Measurements from ENCODE around the gene DCDC2B. TPM values are rescaled to one million over a fixed set of nuclear protein-coding genes. Genes with fewer than 3 reads are reported as not detected.
A peak's percentile ranks its signal among the peaks of the same experiment; 100 is the strongest.

Gene DCDC2B
- total RNA-seq, 2 donors from 2014 or later: not detected

GRCh38 chr1:32204943-32205361, 3.9 kb upstream of the DCDC2B start:
- peak overlapping the region; percentile 91 for H3K4me3 ChIP-seq (ENCODE audit: low read length)
- H3K9me3 ChIP-seq (ENCODE audit: control insufficient read depth, low read length): no peaks in the 10 kb centered on the region
- H3K27ac ChIP-seq (ENCODE audit: low read depth, low read length): peak overlapping the region; percentile 29
- peaks cover 16% of the 10 kb centered on the region for H3K4me1 Mint-ChIP-seq
- DNase-seq: no peak
- peak overlapping the region; percentile 64 for H3K27ac Mint-ChIP-seq
- no peaks in the 10 kb centered on the region for H3K9me3 Mint-ChIP-seq
- no peak for TF ChIP-seq CTCF (conservative IDR thresholded peaks at IDR 0.05)
- H3K9ac ChIP-seq (ENCODE audit: extremely low read depth, low read length, poor library complexity, severe bottlenecking): peak overlapping the region; percentile 89
- H3K27me3 ChIP-seq (ENCODE audit: control insufficient read depth, insufficient read depth, low read length, poor library complexity, severe bottlenecking): no peaks in the 10 kb centered on the region
- peaks cover 10% of the 10 kb centered on the region for H3K27me3 Mint-ChIP-seq (ENCODE audit: insufficient read depth)
- peaks cover 14% of the 10 kb centered on the region for H3K36me3 ChIP-seq (ENCODE audit: control insufficient read depth, insufficient read depth, low read length)
- H3K4me3 Mint-ChIP-seq: peak overlapping the region; percentile 90
- 55% methylated on average over 16 to 26 of the region's 26 CpGs for WGBS, 2 experiments (ENCODE audit: insufficient coverage in 1 of 2, insufficient read length in 1 of 2)
- H3K36me3 Mint-ChIP-seq (ENCODE audit: low read depth): peaks cover 4% of the 10 kb centered on the region
- no peaks in the 10 kb centered on the region for H3K4me1 ChIP-seq (ENCODE audit: control insufficient read depth, insufficient read depth, low read length)

DNA sequence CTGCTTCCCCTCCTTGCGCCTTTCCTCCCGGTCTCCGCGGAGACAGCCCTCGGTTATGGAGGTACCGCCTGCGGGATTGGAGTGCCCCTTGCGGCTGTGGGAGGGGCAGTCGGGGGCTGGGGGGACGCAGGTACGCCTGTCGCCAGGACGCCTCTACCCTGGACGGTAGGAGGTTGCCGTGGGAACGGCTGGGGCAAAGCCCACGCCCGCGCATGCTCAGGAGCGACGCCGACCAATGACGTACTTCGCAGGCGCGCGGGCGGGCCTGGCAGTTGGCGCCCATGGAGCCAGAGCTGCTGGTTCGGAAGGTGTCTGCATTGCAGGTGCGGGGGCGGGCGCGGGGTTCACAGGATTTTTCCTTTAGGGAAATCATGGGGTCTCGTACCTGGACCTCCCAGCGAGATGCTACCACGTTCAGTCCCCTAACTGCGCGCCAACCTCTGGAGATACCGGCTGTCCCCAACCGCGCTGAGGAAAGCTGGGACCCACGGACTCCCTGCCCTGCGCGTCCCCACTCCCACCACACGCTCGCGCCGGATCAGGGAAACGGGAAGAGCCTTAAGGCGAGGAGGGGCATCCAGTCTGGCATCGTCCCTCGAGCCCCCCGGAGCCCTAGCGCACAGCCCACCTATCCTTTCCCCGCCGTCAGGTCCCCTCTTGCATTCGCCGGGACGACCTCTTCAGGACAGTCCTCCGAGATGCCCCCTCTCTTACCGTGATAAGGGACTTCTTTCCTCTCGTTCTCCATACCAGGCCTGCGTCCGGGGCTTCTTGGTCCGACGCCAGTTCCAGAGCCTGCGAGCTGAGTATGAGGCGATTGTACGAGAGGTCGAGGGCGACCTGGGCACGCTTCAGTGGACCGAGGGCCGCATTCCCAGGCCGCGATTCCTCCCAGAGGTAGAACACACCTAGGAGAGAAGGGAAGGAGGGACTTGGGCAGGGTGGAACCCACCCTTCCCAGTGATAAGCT, 3.2 kb upstream of the DCDC2B start, which contains the start of gene IQCC:
TSS of gene IQCC (plus strand) at position 271 of the 970 bp plus-strand sequence. CDS start at position 282, 11 bp downstream.
- WGBS, 2 experiments (ENCODE audit: insufficient coverage in 1 of 2, insufficient read length in 1 of 2): 5 to 6% methylated on average over 30 to 77 of the region's 77 CpGs
- Mint-ChIP-seq H3K27me3 (ENCODE audit: insufficient read depth) (peaks cover 10% of the 10 kb centered on the region), H3K27ac (peak within 1 kb of the TSS; percentile 94), H3K36me3 (ENCODE audit: low read depth) (peaks cover 4% of the 10 kb centered on the region), H3K4me1 (peaks cover 12% of the 10 kb centered on the region), H3K9me3 (no peaks in the 10 kb centered on the region), H3K4me3 (peak within 1 kb of the TSS; percentile 90)
- Histone ChIP-seq H3K27me3 (ENCODE audit: control insufficient read depth, insufficient read depth, low read length, poor library complexity, severe bottlenecking) (no peaks in the 10 kb centered on the region), H3K4me3 (ENCODE audit: low read length) (peak within 1 kb of the TSS; percentile 91), H3K9ac (ENCODE audit: extremely low read depth, low read length, poor library complexity, severe bottlenecking) (peak within 1 kb of the TSS; percentile 89), H3K4me1 (ENCODE audit: control insufficient read depth, insufficient read depth, low read length) (no peaks in the 10 kb centered on the region), H3K27ac (ENCODE audit: low read depth, low read length) (peak within 1 kb of the TSS; percentile 29), H3K9me3 (ENCODE audit: control insufficient read depth, low read length) (no peaks in the 10 kb centered on the region), H3K36me3 (ENCODE audit: control insufficient read depth, insufficient read depth, low read length) (peaks cover 14% of the 10 kb centered on the region)
- DNase-seq: peak; percentile 96
- peak; percentile 56 for TF ChIP-seq CTCF (conservative IDR thresholded peaks at IDR 0.05)

GRCh38 chr1:32208469-32208868, 420 bp upstream of the DCDC2B start:
- TF ChIP-seq CTCF (conservative IDR thresholded peaks at IDR 0.05): no peak
- H3K9me3 ChIP-seq (ENCODE audit: control insufficient read depth, low read length): no peaks in the 10 kb centered on the region
- Mint-ChIP-seq H3K27ac (no peak overlapping the region), H3K36me3 (ENCODE audit: low read depth) (peaks cover 4% of the 10 kb centered on the region), H3K4me3 (no peak overlapping the region), H3K4me1 (peaks cover 5% of the 10 kb centered on the region), H3K9me3 (no peaks in the 10 kb centered on the region), H3K27me3 (ENCODE audit: insufficient read depth) (peaks cover 8% of the 10 kb centered on the region)
- WGBS, 2 experiments (ENCODE audit: insufficient coverage in 1 of 2, insufficient read length in 1 of 2): 83 to 95% methylated on average over 4 to 6 of the region's 6 CpGs
- no peak for DNase-seq
- H3K27ac ChIP-seq (ENCODE audit: low read depth, low read length): no peak overlapping the region
- no peak overlapping the region for H3K9ac ChIP-seq (ENCODE audit: extremely low read depth, low read length, poor library complexity, severe bottlenecking)
- H3K4me1 ChIP-seq (ENCODE audit: control insufficient read depth, insufficient read depth, low read length): no peaks in the 10 kb centered on the region
- H3K4me3 ChIP-seq (ENCODE audit: low read length): no peak overlapping the region
- no peaks in the 10 kb centered on the region for H3K27me3 ChIP-seq (ENCODE audit: control insufficient read depth, insufficient read depth, low read length, poor library complexity, severe bottlenecking)
- H3K36me3 ChIP-seq (ENCODE audit: control insufficient read depth, insufficient read depth, low read length): peaks cover 14% of the 10 kb centered on the region

Measured in endodermal cell (in vitro differentiated cells).